ENCODE data around the gene C1orf116.

Gene C1orf116

GRCh38 chr1:207018707-207019106, 13.8 kb downstream of the C1orf116 start:
- DNase-seq: no peak

- no peak for DNase-seq
Observed at GRCh38 chr1:207017615-207018559, 14.7 kb downstream of the C1orf116 start.

- DNase-seq: no peak
Observed at GRCh38 chr1:207015791-207016190, 16.8 kb downstream of the C1orf116 start.

DNA sequence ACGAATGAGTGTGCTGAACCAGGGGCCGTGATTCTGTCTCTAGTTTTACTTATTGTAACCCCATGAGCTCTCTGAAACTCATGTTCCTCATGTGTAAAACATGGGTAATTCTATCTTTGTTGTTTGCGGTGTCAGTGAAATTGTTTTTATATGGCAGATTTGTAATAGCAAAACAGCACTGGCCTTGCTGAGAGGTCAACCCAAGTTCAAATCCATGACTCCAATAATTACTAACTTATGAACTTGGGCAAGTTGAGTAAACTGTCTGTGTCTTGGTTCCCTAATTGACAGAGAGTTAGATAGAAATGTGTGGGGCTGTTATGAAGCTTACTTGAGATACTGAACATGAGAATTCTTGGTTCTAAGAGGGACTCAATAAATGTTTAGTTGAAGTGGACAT, 17.8 kb downstream of the C1orf116 start:
- no peak for DNase-seq

- DNase-seq: no peak
Observed at GRCh38 chr1:207013321-207014085, 19.1 kb downstream of the C1orf116 start.

DNA sequence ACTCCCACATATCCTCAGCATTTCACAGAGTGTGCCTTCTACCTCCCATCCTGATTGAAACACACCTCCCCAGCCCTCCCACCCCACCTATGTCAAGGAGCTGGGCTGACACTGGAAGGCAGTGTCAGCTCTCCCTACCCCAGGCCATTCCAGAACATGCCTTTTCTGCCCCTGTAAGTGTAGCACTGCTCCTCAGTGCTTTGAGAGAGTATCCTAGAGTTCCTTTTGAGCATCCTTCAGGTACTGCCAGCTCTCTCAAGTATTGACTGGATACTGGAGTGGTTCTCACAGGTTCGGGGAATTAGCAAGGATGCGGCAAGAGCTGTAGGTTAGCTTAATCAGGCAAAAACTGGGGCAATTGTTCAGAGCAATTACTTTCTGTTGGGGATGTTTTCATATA, 21.8 kb downstream of the C1orf116 start:
- DNase-seq: no peak

DNA sequence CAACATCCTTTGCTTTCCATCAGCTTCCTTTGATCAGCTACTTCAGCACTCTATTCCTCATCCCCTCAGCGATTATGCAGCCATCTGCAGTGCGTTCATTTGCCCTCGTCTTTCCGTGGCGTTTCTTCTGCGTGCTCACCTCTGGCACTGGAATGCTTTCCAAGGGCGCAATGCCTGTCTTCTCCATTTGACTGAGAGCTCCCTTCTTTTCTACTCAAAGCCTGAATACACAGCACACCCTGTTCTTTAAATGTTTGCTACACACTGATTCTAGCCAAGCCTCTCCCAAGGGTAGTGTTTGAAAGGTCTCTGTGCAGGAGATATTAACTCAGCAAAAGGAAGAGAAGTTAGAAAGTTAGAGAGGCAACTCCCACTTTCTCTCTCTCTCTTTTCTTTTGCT, 22.6 kb downstream of the C1orf116 start:
- no peak for DNase-seq

DNA sequence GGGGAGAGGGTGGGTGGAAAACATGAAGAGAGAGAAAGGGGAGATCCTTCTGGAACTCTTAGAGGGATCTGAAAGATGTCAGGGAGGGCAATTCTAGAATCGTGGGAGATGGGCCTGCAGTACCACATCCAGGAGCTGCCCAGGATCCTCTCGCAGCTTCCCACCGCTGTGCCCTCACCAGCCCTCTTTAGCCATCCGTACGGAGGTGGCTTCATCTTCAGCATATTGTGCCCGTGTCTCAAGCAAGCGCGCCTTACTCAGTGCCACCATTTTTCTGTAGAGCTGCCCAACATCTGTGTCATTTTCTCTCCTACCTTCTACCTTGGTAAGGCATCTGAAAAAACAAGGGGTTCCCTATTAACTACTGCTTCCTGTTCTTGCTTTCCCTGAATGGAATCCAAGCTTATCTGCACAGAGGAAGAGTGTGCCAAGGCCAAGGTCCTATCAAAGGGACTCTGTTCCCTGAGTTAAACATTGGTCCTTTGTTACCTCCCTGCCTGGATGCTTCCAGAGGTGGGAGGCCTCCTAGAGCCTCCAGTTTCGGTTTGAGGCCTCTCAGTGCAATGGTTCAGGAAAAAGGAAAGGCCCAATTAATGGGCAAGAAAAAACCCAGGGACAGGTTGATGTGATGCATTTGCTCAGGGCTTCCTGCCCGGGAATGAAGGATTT, 23.2 kb downstream of the C1orf116 start:
- no peak for DNase-seq

GRCh38 chr1:207007352-207008033, 25.1 kb downstream of the C1orf116 start:
- DNase-seq: no peak

DNA sequence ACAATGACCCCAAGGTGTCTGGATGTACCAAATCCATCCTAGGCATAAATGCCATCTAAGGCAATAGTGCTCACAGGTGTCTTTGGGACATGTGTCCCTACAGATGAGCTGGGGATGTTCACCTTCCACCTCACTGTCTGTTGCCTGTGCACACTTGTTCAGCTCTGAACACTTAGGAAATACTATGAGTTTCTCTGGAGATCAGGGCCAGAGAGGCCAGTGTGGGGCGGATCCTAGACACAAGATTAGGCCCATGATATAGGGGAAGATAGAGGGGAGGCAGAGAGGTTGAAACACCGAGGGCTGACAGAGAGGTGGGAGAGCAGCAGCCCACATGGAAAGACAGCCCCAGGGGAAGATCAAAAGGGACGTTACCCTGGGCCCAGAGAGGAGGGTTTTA, 25.6 kb downstream of the C1orf116 start:
- no peak for DNase-seq

GRCh38 chr1:207006083-207006482, 26.5 kb downstream of the C1orf116 start:
- DNase-seq: no peak

DNA sequence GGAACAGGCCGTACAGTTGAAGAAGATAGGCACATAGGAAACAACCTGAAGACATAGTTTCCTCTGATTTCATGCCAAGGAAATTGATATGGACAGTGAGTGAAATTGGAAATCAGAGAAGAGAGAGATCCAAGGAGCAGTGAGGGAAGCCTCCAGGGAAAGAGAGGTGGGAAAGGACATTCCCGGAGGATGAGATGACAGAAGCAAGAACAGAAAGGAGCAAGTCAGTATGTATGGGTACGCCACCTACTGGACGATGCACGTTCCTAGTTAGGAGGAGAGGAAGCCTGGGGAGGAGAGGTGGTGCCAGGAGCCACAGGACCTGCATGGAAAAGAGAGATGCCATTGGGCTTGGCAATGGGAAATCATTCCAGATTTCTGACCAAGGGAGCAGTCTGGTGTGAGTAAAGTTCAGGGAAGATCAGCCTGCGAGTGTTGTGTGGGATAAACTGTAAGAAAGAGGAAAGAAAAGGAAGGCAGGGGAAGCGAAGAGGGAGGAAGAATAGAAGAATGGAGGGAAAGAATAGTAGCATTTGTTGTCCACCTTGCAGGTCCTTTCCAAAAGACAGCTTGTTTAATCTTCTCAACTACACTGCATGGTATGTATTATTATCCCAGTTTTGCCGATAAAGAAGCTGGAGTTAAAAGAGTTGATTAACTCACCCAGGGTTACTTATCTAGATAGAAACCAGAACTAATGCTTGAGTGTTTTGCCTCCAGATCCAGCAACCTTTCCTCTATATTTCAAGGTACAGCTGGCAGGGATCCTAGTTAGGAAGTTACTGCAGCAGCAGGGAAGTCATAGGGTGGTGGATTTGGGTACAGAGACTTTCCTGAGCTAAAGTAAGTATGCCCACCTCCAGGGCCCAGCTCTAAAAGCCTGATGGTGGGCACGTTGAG, 27.4 kb downstream of the C1orf116 start:
- peak; percentile 58 for DNase-seq

GRCh38 chr1:207003210-207003609, 29.3 kb downstream of the C1orf116 start:
- no peak for DNase-seq

DNA sequence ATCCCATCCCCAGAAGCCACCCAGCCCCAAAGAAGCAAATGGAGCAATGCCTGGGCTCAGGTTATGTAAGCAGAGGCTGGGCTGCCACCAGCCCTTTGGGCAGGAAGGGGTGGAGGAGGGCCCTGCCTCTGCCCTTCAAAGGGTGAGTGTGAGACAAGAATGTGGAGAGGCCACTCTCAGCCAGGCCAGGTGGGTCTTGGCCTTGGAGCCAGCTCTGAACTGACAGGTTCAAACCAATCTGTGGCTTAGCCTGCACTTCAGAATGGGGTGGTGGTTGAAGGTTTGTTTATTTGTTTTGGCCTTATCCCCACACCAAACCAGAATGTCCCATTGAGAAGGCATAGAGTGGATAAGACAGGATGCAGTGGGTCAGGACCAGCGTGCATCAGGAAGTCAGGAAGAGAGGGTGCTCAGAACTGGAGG, 29.8 kb downstream of the C1orf116 start:
- no peak for DNase-seq

DNA sequence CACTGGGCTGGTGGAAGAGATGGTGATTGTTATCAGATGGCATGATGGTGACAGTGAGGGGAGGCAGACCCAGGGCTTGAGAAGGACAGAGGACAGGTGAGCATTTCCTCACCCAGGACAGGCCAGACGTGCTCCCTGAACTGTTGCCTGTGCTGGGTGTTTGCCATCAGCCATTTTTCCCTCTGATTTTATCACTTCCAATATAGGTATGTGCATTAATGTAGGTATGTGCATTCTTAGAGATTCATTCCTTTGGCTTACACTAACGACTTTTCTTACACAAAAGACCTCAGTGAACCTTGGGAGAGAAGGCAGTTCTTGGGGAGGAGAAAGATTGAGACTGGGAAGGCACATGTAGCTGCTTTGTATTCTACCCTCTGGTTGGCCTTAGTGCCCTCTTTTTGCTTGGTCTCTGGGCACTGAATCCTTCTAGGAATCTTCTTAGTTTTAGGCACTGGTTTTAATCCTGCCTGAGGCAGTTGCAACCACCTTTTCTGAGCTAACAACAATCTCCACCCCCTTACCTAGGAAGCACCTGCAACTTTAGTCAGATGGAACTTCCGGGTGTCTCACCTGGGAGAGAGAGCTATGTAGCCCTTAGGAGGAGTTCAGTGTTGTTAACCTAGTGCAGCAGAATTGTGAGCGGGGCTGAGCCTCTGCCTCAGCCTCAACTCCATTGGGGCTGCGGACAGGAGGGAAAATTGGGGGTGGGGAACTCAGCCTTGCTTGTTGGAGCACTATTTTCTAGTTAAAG, 30.9 kb downstream of the C1orf116 start:
- no peak for DNase-seq

DNA sequence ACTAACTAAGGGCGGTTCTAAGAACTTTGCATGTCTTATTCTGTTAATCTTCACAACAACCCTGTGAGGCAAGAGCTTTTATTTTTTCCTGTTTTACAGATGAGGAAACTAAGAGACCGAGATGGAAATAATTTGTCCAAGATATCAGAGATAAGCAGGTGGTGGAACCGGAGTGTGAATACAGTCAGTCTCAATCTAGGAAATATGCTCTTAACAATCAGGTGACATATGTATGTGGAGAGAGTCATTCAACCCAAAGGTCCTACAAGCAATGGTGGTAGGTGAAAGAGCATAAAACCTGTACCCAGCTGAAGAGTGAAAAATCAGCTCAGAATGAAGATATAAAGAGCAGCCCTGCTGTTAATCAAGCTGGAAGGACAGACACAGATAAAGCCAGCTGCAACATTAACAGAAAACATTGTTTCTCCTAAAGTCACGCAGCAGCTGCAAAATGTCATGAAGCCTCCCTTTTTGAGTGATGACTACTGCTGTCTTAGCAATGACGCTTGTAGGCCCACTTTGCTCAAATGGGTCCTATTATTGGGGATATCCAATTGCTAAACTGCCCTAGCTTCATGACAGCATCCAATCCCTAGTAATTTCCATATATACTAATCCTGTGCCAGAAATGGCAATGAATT, 31.8 kb downstream of the C1orf116 start:
- no peak for DNase-seq

DNA sequence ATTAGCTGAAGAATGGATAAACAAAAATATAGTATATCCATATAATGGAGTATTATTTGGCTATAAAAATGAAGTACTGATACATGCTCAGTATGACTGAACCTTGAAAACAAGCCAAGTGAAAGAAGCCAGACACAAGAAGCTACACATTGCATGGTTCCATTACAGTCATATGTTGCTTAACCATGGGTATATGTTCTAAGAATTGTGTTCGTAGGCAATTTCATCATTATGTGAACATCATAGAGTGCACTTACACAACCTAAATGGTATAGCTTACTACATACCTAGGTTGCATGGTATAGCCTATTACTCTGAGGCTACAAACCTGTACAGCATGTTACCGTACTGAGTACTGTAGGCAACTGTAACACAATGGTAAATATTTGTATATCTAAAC, 33.7 kb downstream of the C1orf116 start:
- no peak for DNase-seq

DNA sequence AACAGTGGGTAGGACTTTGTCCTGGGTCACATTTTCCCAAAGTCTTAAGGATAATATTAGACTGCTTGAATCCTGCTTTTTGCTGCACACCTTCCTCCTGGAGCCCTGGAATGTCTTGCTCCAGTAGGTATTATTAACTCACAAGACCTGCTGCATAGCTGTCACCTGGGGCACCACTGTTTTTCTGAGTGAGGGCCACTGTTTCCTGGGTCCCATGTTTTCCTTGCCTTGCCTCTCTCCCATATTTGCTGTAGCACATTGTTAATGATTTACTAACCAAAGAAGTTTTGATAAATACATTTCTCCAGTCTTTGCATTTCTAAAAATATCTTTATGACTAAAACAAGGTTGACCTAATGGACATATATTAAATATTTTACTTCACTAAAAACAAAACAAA, 39.8 kb downstream of the C1orf116 start:
- DNase-seq: no peak

- DNase-seq: no peak
Observed at GRCh38 chr1:206987873-206988272, 44.7 kb downstream of the C1orf116 start.

DNA sequence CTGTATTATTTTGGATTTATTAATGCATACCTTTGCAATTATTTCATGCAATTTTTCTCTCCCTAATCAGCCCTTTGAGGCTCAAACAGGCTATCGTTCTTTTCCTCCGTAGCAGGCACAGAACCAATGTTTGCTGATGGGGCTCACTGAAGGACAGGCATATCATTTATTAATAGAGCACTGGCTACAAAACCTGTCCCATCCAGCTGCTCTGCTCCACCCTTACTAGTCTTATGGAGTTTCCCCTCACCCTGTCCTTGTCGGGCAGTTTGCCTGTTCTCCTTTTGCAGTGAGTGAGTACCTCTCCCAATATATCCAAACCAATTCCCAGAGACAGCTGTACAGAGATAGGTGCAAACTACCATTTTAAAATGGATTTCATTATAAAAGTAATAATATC, 45.7 kb downstream of the C1orf116 start:
- no peak for DNase-seq

- no peak for DNase-seq
Observed at GRCh38 chr1:206986402-206986801, 46.2 kb downstream of the C1orf116 start.
